HG03159 (cell line): Measurements from ENCODE around the gene VPS35.

Source experiments
- ATAC-seq: cut with Tn5 transposase; IDR thresholded peaks from one replicate; pipeline ENCODE4 v1.9.1; 2021; ENCODE audit warnings: mild to moderate bottlenecking, moderate library complexity; ENCODE audit not compliant: unreplicated experiment

VPS35 gene

GRCh38 chr16:46620266-46621005 lies 68.5 kb downstream of the VPS35 start:
- peak; percentile 13 for ATAC-seq

DNA sequence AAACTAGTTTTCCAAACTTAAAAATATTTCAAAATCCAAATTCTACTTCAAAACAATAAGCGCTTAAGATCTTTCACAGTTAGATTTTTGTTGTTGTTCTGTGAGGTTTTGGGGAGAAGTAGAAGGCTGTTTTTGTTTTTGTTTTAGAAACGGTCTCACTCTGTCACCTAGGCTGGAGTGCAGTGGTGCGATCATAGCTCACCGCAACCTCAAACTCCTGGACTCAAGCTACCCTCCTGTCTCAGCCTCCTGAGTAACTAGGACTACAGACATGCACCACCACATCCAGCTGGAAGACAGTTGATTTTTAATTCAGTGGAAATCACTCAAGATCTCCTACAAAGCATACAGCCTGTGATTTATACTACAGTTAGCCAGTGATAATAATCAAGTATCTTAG lies 70.5 kb downstream of the VPS35 start:
- no peak for ATAC-seq

- ATAC-seq, result no peak
Observed at GRCh38 chr16:46614006-46614405, 75.0 kb downstream of the VPS35 start.

DNA sequence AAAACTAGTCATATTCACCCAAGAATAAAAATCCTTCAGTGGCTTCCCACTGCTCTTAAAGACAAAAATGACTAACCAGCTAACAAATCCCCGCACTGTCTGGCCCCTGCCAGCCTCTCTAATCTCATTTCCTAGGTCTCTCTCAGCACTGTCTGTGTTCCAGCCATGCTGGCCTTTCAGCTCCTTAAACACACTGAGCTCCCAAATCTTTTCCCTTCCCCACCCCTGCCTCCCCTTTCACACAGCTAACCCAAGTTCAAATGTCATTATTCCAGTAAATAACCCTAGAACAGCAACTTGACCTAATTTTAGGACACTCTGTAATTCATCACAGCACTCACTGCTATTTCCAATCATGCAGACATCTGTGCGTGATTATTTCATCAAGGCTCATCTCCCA lies 75.6 kb downstream of the VPS35 start:
- no peak for ATAC-seq

DNA sequence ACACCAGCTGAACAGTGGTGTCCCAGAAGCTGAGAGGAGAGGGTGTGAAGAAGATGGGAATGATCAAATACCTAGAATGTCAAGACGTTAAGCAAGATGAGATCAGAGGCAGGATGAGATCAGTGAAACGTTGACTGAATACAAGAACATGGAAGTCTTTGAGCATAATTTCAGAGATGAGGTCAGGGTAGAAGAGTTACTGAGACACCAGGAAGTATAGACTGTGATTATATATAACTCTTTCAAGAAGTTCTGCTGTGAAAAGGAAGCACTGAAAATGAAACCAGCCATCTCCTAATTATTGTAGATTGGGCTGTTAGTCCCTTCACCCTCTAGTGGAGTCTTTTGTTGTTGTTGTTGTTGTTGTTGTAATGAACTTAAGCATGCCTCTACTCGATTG lies 76.9 kb downstream of the VPS35 start:
- peak; percentile 72 for ATAC-seq

GRCh38 chr16:46607529-46607928 lies 81.4 kb downstream of the VPS35 start:
- no peak for ATAC-seq

DNA sequence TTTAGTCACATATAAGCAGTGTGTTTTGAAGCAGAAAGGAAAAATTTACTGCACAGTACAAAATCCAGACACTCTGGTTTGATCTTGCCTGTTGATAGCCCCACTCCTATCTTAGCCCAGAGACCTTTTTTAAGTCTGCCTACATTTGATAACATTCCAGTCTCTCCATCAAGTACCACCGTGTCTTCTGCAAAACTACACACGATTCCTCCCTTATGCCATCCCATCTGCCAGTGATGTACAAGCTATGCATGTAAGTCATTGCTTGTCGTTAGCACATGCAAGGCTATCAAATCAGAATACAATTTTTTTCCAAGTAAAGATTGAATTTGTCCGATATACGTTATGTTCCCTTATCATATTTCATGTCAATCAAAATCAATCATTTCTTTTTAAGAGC lies 82.7 kb downstream of the VPS35 start:
- ATAC-seq, result no peak
